IMR-90 (cell line): ENCODE measurements around the gene MMP3. TPM values are rescaled to one million over a fixed set of nuclear protein-coding genes. Genes with fewer than 3 reads are reported as not detected.

Experiments
- ATAC-seq: fragments of 200-7000 bp; cut with Tn5 transposase; 2 replicates; pipeline ENCODE4 v1.9.1; 2020; ENCODE audit warnings: low read depth, mild to moderate bottlenecking, moderate library complexity
- BruUV-seq: library from RNA; stranded (reverse); fragments of 400-500 nt; replicated peaks from 2 replicates; lab custom pipeline; 2021; lab: Mats Ljungman, UMichigan
- CTCF ChIA-PET: fragments of 300-600 bp; formaldehyde crosslinking; extraction: SDS; loops from one replicate; lab custom pipeline; 2021; ENCODE audit warnings: antibody characterized with exemption; lab: Yijun Ruan, JAX
- POLR2A ChIA-PET: fragments of 300-600 bp; sonication (Branson Sonifier 250); formaldehyde crosslinking; loops from one replicate; lab custom pipeline; 2022; ENCODE audit warnings: antibody characterized with exemption; ENCODE audit not compliant: unreplicated experiment; lab: Charles Lee
- DNase-seq: peaks from one replicate; pipeline ENCODE4 v3.0.0; 2013
- H2AFZ ChIP-seq: replicated peaks from 2 replicates; pipeline ENCODE3; 2013; ENCODE audit warnings: low read length, mild to moderate bottlenecking; ENCODE audit not compliant: poor library complexity
- H2AK5ac ChIP-seq: 2 replicates; pipeline ENCODE4 v1.6.1; 2013; ENCODE audit warnings: low read depth, low read length, inconsistent platforms
- H2AK9ac ChIP-seq: replicated peaks from 2 replicates; pipeline ENCODE3; 2013; ENCODE audit warnings: mild to moderate bottlenecking, low read depth, low read length, moderate library complexity; ENCODE audit not compliant: poor library complexity
- H2BK120ac ChIP-seq: 2 replicates; pipeline ENCODE4 v1.6.1; 2013; ENCODE audit warnings: low read depth, low read length, inconsistent platforms
- H2BK15ac ChIP-seq: 3 replicates; pipeline ENCODE4 v1.6.1; 2013; ENCODE audit warnings: low read depth, low read length, inconsistent platforms
- H2BK20ac ChIP-seq: 2 replicates; pipeline ENCODE4 v1.6.1; 2013; ENCODE audit warnings: low read depth, mild to moderate bottlenecking, inconsistent platforms, low read length, moderate library complexity
- H2BK5ac ChIP-seq: 2 replicates; pipeline ENCODE4 v1.6.1; 2013; ENCODE audit warnings: mild to moderate bottlenecking, low read depth, low read length, inconsistent platforms; ENCODE audit not compliant: poor library complexity, severe bottlenecking
- H3K14ac ChIP-seq: replicated peaks from 2 replicates; pipeline ENCODE4 v1.6.1; 2013; ENCODE audit warnings: low read depth, low read length, inconsistent platforms
- H3K18ac ChIP-seq: 2 replicates; pipeline ENCODE4 v1.6.1; 2013; ENCODE audit warnings: low read depth, low read length, control low read depth
- H3K23ac ChIP-seq: 2 replicates; pipeline ENCODE4 v1.6.1; 2013; ENCODE audit warnings: low read depth, low read length, inconsistent platforms
- H3K27ac ChIP-seq: 2 replicates; pipeline ENCODE4 v1.5.1; 2013; ENCODE audit warnings: mild to moderate bottlenecking, control low read depth, low read length; ENCODE audit not compliant: insufficient read depth
- H3K27me3 ChIP-seq: 2 replicates; pipeline ENCODE4 v1.6.1; 2013; ENCODE audit warnings: low read length; ENCODE audit not compliant: control insufficient read depth, insufficient read depth
- H3K36me3 ChIP-seq: 2 replicates; pipeline ENCODE4 v1.6.1; 2013; ENCODE audit warnings: low read length, mixed read lengths; ENCODE audit not compliant: control insufficient read depth, insufficient read depth
- H3K4ac ChIP-seq: 2 replicates; pipeline ENCODE4 v1.6.1; 2013; ENCODE audit warnings: low read depth, low read length, inconsistent platforms
- H3K4me1 ChIP-seq: 2 replicates; pipeline ENCODE4 v1.6.1; 2013; ENCODE audit warnings: low read length, mixed read lengths; ENCODE audit not compliant: control insufficient read depth, insufficient read depth
- H3K4me2 ChIP-seq: 2 replicates; pipeline ENCODE4 v1.6.1; 2013; ENCODE audit warnings: low read depth, mild to moderate bottlenecking, control low read depth, low read length, moderate library complexity
- H3K4me3 ChIP-seq: 2 replicates; pipeline ENCODE4 v1.5.1; 2013; ENCODE audit warnings: low read depth, mild to moderate bottlenecking, control low read depth, low read length, moderate library complexity; ENCODE audit not compliant: insufficient read depth
- H3K56ac ChIP-seq: 2 replicates; pipeline ENCODE4 v1.6.1; 2013; ENCODE audit warnings: low read length, inconsistent platforms; ENCODE audit not compliant: insufficient read depth; ENCODE audit errors: extremely low read depth
- H3K79me1 ChIP-seq, 2 experiments: 2 replicates each; pipeline ENCODE4 v1.6.1; 2013; ENCODE audit warnings: low read length in 2 of 2, inconsistent platforms in 1 of 2, low read depth in 1 of 2
- H3K9ac ChIP-seq: 2 replicates; pipeline ENCODE4 v1.6.1; 2013; ENCODE audit warnings: low read depth, low read length, control low read depth
- H3K9me1 ChIP-seq: 2 replicates; pipeline ENCODE4 v1.6.1; 2013; ENCODE audit warnings: low read length, inconsistent platforms; ENCODE audit not compliant: insufficient read depth
- H3K9me3 ChIP-seq: 2 replicates; pipeline ENCODE4 v1.6.1; 2013; ENCODE audit warnings: low read length; ENCODE audit not compliant: control insufficient read depth, insufficient read depth
- H4K20me1 ChIP-seq: 2 replicates; pipeline ENCODE4 v1.6.1; 2013; ENCODE audit warnings: low read length, inconsistent platforms; ENCODE audit not compliant: insufficient read depth
- H4K5ac ChIP-seq: 2 replicates; pipeline ENCODE4 v1.6.1; 2013; ENCODE audit warnings: mild to moderate bottlenecking, low read depth, low read length, control low read depth
- H4K8ac ChIP-seq, 2 experiments: 2 replicates each; pipeline ENCODE4 v1.6.1; 2013; ENCODE audit warnings: low read depth in 2 of 2, low read length in 2 of 2, control low read depth in 1 of 2, inconsistent platforms in 1 of 2
- H4K91ac ChIP-seq: 2 replicates; pipeline ENCODE4 v1.6.1; 2013; ENCODE audit warnings: low read depth, low read length, inconsistent platforms; ENCODE audit not compliant: insufficient read depth
- BHLHE40 ChIP-seq: fragments of 150-350 bp; IDR thresholded peaks from 2 replicates; pipeline ENCODE4 v1.6.1; 2016; ENCODE audit warnings: mild to moderate bottlenecking, low read depth, low read length
- CEBPB ChIP-seq: IDR thresholded peaks from 2 replicates; pipeline ENCODE4 v1.6.1; 2012; ENCODE audit warnings: low read depth, low read length, improper control_type of control experiment
- CHD1 ChIP-seq: IDR thresholded peaks from 2 replicates; pipeline ENCODE4 v1.6.1; 2012; ENCODE audit warnings: low read depth, low read length, improper control_type of control experiment
- FOS ChIP-seq: fragments of 150-350 bp; IDR thresholded peaks from 2 replicates; pipeline ENCODE4 v1.6.1; 2016; ENCODE audit warnings: low read depth, low read length
- MAFK ChIP-seq: IDR thresholded peaks from 2 replicates; pipeline ENCODE4 v1.6.1; 2012; ENCODE audit warnings: low read depth, low read length, improper control_type of control experiment
- MAZ ChIP-seq: IDR thresholded peaks from 2 replicates; pipeline ENCODE4 v1.6.1; 2012; ENCODE audit warnings: low read depth, mild to moderate bottlenecking, low read length, improper control_type of control experiment, moderate library complexity, borderline replicate concordance
- MXI1 ChIP-seq: IDR thresholded peaks from 2 replicates; pipeline ENCODE4 v1.6.1; 2012; ENCODE audit warnings: low read depth, mild to moderate bottlenecking, low read length, moderate library complexity, borderline replicate concordance
- NFE2L2 ChIP-seq: fragments of 150-350 bp; IDR thresholded peaks from 2 replicates; pipeline ENCODE4 v1.6.1; 2016; ENCODE audit warnings: low read depth, mild to moderate bottlenecking, low read length
- POLR2A ChIP-seq: IDR thresholded peaks from 2 replicates; pipeline ENCODE4 v1.6.1; 2012; ENCODE audit warnings: mild to moderate bottlenecking, low read depth, low read length
- RAD21 ChIP-seq: IDR thresholded peaks from 2 replicates; pipeline ENCODE4 v1.6.1; 2012; ENCODE audit warnings: low read length, improper control_type of control experiment
- RCOR1 ChIP-seq: IDR thresholded peaks from 2 replicates; pipeline ENCODE4 v1.6.1; 2012; ENCODE audit warnings: mild to moderate bottlenecking, low read length, improper control_type of control experiment; ENCODE audit not compliant: insufficient replicate concordance
- RFX5 ChIP-seq: IDR thresholded peaks from 2 replicates; pipeline ENCODE4 v1.8.0; 2012; ENCODE audit warnings: low read depth, mild to moderate bottlenecking, low read length, moderate library complexity
- SMC3 ChIP-seq: fragments of 150-350 bp; IDR thresholded peaks from 2 replicates; pipeline ENCODE4 v1.6.1; 2016; ENCODE audit warnings: low read depth, mild to moderate bottlenecking, antibody characterized with exemption, low read length, moderate library complexity
- dilution Hi-C: fragments of 300-500 bp; cut with HindIII; formaldehyde crosslinking; loops from one replicate; pipeline ENCODE4 v1.14.3; 2018; ENCODE audit warnings: low sequenced_read_pairs; ENCODE audit not compliant: unreplicated experiment
- in situ Hi-C: fragments of 300-500 bp; cut with MboI; formaldehyde crosslinking; loops from 3 replicates; pipeline ENCODE4 v1.14.3; 2019; ENCODE audit warnings: low sequenced_read_pairs, inconsistent platforms, mixed read lengths
- intact Hi-C: fragments of 100-400 bp; cut with micrococcal nuclease; formaldehyde crosslinking; loops from 2 replicates; pipeline ENCODE4 v1.10.0; 2022
- polyA plus RNA-seq, 3 experiments: library from polyadenylated mRNA; depleted of rRNA; stranded (reverse); fragments of >200 nt; gene quantifications; 2 replicates each; pipeline ENCODE4 v1.2.3, GENCODE V29; 2012; ENCODE audit warnings: low replicate concordance in 1 of 3
- total RNA-seq: library from RNA; depleted of rRNA; stranded (reverse); fragments of >200 nt; gene quantifications from 2 replicates; pipeline ENCODE4 v1.2.3, GENCODE V29; 2012
- TF ChIP-seq, protein P1 (sequence below): conservative IDR thresholded peaks from 2 replicates; pipeline ENCODE4 v1.5.1; 2012; ENCODE audit warnings: mild to moderate bottlenecking, low read depth, low read length, improper control_type of control experiment
- TF ChIP-seq, protein P2 (sequence below): fragments of 150-350 bp; IDR thresholded peaks from 2 replicates; pipeline ENCODE4 v1.6.1; 2016; ENCODE audit warnings: low read depth, mild to moderate bottlenecking, low read length, moderate library complexity, borderline replicate concordance
- TF ChIP-seq, protein P3 (sequence below): fragments of 150-350 bp; IDR thresholded peaks from 2 replicates; pipeline ENCODE4 v1.6.1; 2017; ENCODE audit warnings: mild to moderate bottlenecking, antibody characterized with exemption, low read length, low read depth

The MMP3 gene
- total and polyA plus RNA-seq, 2 of the 4 experiments (the other 2 are of a cell fraction), result under 0.01 to 0.39 TPM

DNA sequence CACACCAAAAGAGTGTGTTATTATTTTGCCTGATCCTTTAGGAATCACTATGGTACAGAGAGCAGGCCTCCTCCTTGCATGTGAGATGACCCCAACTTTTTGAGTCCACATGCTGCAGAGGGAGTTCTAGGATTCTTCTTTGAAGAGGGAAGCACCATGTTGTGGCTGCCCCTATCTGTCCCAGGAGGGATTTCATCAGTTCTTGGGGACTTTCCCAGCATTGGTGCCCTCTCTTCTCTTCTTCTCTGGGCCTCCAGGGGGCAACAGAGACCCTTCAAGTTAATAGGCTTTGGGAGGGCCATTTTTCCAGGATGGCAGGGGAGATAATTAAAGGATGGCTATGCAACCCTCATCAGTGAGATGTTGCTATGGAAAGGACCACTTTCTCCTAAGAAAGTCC, 49.0 kb downstream of the MMP3 start:
- no peak overlapping the region for H2BK120ac ChIP-seq
- intact Hi-C loops, result no loop called here
- POLR2A ChIA-PET, result no interaction called here

More for the DNA sequence above, 49.0 kb downstream of the MMP3 start:
- Histone ChIP-seq H2BK20ac (no peak overlapping the region), H3K27me3 (no peaks in the 10 kb centered on the region), H4K5ac (no peak overlapping the region), H4K8ac (no peak overlapping the region), H3K4me2 (no peak overlapping the region), H3K9ac (no peak overlapping the region), H3K36me3 (no peaks in the 10 kb centered on the region), H3K4ac (0 out of 2 replicates have a peak overlapping the region, but pooled peaks have one; percentile 16), H3K4me1 (peaks cover 2% of the 10 kb centered on the region), H3K79me1 (no peaks in the 10 kb centered on the region), H3K56ac (no peak overlapping the region), H4K91ac (no peak overlapping the region), H2BK15ac (no peak overlapping the region), H2AK5ac (no peak overlapping the region), H3K18ac (no peak overlapping the region), H3K23ac (no peak overlapping the region), H2AK9ac (peak overlapping the region; percentile 42), H3K9me1 (peaks cover 5% of the 10 kb centered on the region), H2AFZ (peak overlapping the region; percentile 54), H2BK5ac (no peak overlapping the region), H3K27ac (no peak overlapping the region), H3K9me3 (no peaks in the 10 kb centered on the region), H3K14ac (0 out of 2 replicates have a peak overlapping the region, but pooled peaks have one; percentile 7), H4K20me1 (no peaks in the 10 kb centered on the region), H3K4me3 (no peak overlapping the region)
- CTCF ChIA-PET, result no interaction called here
- DNase-seq (peak; percentile 50), ATAC-seq (peak; percentile 21; the same call in 1 of the 2 replicates)
- TF ChIP-seq RFX5, result no peak
- TF ChIP-seq, protein P1, sequence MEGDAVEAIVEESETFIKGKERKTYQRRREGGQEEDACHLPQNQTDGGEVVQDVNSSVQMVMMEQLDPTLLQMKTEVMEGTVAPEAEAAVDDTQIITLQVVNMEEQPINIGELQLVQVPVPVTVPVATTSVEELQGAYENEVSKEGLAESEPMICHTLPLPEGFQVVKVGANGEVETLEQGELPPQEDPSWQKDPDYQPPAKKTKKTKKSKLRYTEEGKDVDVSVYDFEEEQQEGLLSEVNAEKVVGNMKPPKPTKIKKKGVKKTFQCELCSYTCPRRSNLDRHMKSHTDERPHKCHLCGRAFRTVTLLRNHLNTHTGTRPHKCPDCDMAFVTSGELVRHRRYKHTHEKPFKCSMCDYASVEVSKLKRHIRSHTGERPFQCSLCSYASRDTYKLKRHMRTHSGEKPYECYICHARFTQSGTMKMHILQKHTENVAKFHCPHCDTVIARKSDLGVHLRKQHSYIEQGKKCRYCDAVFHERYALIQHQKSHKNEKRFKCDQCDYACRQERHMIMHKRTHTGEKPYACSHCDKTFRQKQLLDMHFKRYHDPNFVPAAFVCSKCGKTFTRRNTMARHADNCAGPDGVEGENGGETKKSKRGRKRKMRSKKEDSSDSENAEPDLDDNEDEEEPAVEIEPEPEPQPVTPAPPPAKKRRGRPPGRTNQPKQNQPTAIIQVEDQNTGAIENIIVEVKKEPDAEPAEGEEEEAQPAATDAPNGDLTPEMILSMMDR, result peak; percentile 54
- no peak for TF ChIP-seq CHD1
- peak; percentile 39 for TF ChIP-seq RAD21
- TF ChIP-seq RCOR1, result no peak
- TF ChIP-seq, protein P2, sequence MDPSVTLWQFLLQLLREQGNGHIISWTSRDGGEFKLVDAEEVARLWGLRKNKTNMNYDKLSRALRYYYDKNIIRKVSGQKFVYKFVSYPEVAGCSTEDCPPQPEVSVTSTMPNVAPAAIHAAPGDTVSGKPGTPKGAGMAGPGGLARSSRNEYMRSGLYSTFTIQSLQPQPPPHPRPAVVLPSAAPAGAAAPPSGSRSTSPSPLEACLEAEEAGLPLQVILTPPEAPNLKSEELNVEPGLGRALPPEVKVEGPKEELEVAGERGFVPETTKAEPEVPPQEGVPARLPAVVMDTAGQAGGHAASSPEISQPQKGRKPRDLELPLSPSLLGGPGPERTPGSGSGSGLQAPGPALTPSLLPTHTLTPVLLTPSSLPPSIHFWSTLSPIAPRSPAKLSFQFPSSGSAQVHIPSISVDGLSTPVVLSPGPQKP, result no peak
- TF ChIP-seq BHLHE40, result no peak
- TF ChIP-seq, protein P3, sequence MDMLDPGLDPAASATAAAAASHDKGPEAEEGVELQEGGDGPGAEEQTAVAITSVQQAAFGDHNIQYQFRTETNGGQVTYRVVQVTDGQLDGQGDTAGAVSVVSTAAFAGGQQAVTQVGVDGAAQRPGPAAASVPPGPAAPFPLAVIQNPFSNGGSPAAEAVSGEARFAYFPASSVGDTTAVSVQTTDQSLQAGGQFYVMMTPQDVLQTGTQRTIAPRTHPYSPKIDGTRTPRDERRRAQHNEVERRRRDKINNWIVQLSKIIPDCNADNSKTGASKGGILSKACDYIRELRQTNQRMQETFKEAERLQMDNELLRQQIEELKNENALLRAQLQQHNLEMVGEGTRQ, result no peak
- no peak for TF ChIP-seq POLR2A
- TF ChIP-seq FOS, result no peak
- peak; percentile 42 for TF ChIP-seq SMC3
- no peak for TF ChIP-seq CEBPB
- TF ChIP-seq MXI1, result no peak
- no peak for TF ChIP-seq MAFK
- TF ChIP-seq MAZ, result no peak
- no peak for TF ChIP-seq NFE2L2
- BruUV-seq, result no TSS peak
- in situ Hi-C loops, result no loop called here
- dilution Hi-C loops, result no loop called here
